IMR-90 (cell line): Measurements from ENCODE around the gene LRRC10B. TPM values are rescaled to one million over a fixed set of nuclear protein-coding genes. Genes with fewer than 3 reads are reported as not detected.

Experiments used
- ATAC-seq: fragments of 200-7000 bp; cut with Tn5 transposase; 2 replicates; pipeline ENCODE4 v1.9.1; 2020; ENCODE audit warnings: low read depth, mild to moderate bottlenecking, moderate library complexity
- BruUV-seq: library from RNA; stranded (reverse); fragments of 400-500 nt; replicated peaks from 2 replicates; lab custom pipeline; 2021; lab: Mats Ljungman, UMichigan
- CTCF ChIA-PET: fragments of 300-600 bp; formaldehyde crosslinking; extraction: SDS; loops from one replicate; lab custom pipeline; 2021; ENCODE audit warnings: antibody characterized with exemption; lab: Yijun Ruan, JAX
- POLR2A ChIA-PET: fragments of 300-600 bp; sonication (Branson Sonifier 250); formaldehyde crosslinking; loops from one replicate; lab custom pipeline; 2022; ENCODE audit warnings: antibody characterized with exemption; ENCODE audit not compliant: unreplicated experiment; lab: Charles Lee
- DNase-seq: peaks from one replicate; pipeline ENCODE4 v3.0.0; 2013
- H2AFZ ChIP-seq: replicated peaks from 2 replicates; pipeline ENCODE3; 2013; ENCODE audit warnings: low read length, mild to moderate bottlenecking; ENCODE audit not compliant: poor library complexity
- H2AK5ac ChIP-seq: 2 replicates; pipeline ENCODE4 v1.6.1; 2013; ENCODE audit warnings: low read depth, low read length, inconsistent platforms
- H2AK9ac ChIP-seq: replicated peaks from 2 replicates; pipeline ENCODE3; 2013; ENCODE audit warnings: mild to moderate bottlenecking, low read depth, low read length, moderate library complexity; ENCODE audit not compliant: poor library complexity
- H2BK120ac ChIP-seq: 2 replicates; pipeline ENCODE4 v1.6.1; 2013; ENCODE audit warnings: low read depth, low read length, inconsistent platforms
- H2BK15ac ChIP-seq: 3 replicates; pipeline ENCODE4 v1.6.1; 2013; ENCODE audit warnings: low read depth, low read length, inconsistent platforms
- H2BK20ac ChIP-seq: 2 replicates; pipeline ENCODE4 v1.6.1; 2013; ENCODE audit warnings: low read depth, mild to moderate bottlenecking, inconsistent platforms, low read length, moderate library complexity
- H2BK5ac ChIP-seq: 2 replicates; pipeline ENCODE4 v1.6.1; 2013; ENCODE audit warnings: mild to moderate bottlenecking, low read depth, low read length, inconsistent platforms; ENCODE audit not compliant: poor library complexity, severe bottlenecking
- H3K14ac ChIP-seq: replicated peaks from 2 replicates; pipeline ENCODE4 v1.6.1; 2013; ENCODE audit warnings: low read depth, low read length, inconsistent platforms
- H3K18ac ChIP-seq: 2 replicates; pipeline ENCODE4 v1.6.1; 2013; ENCODE audit warnings: low read depth, low read length, control low read depth
- H3K23ac ChIP-seq: 2 replicates; pipeline ENCODE4 v1.6.1; 2013; ENCODE audit warnings: low read depth, low read length, inconsistent platforms
- H3K27ac ChIP-seq: 2 replicates; pipeline ENCODE4 v1.5.1; 2013; ENCODE audit warnings: mild to moderate bottlenecking, control low read depth, low read length; ENCODE audit not compliant: insufficient read depth
- H3K27me3 ChIP-seq: 2 replicates; pipeline ENCODE4 v1.6.1; 2013; ENCODE audit warnings: low read length; ENCODE audit not compliant: control insufficient read depth, insufficient read depth
- H3K36me3 ChIP-seq: 2 replicates; pipeline ENCODE4 v1.6.1; 2013; ENCODE audit warnings: low read length, mixed read lengths; ENCODE audit not compliant: control insufficient read depth, insufficient read depth
- H3K4ac ChIP-seq: 2 replicates; pipeline ENCODE4 v1.6.1; 2013; ENCODE audit warnings: low read depth, low read length, inconsistent platforms
- H3K4me1 ChIP-seq: 2 replicates; pipeline ENCODE4 v1.6.1; 2013; ENCODE audit warnings: low read length, mixed read lengths; ENCODE audit not compliant: control insufficient read depth, insufficient read depth
- H3K4me2 ChIP-seq: 2 replicates; pipeline ENCODE4 v1.6.1; 2013; ENCODE audit warnings: low read depth, mild to moderate bottlenecking, control low read depth, low read length, moderate library complexity
- H3K4me3 ChIP-seq: 2 replicates; pipeline ENCODE4 v1.5.1; 2013; ENCODE audit warnings: low read depth, mild to moderate bottlenecking, control low read depth, low read length, moderate library complexity; ENCODE audit not compliant: insufficient read depth
- H3K56ac ChIP-seq: 2 replicates; pipeline ENCODE4 v1.6.1; 2013; ENCODE audit warnings: low read length, inconsistent platforms; ENCODE audit not compliant: insufficient read depth; ENCODE audit errors: extremely low read depth
- H3K79me1 ChIP-seq, 2 experiments: 2 replicates each; pipeline ENCODE4 v1.6.1; 2013; ENCODE audit warnings: low read length in 2 of 2, inconsistent platforms in 1 of 2, low read depth in 1 of 2
- H3K9ac ChIP-seq: 2 replicates; pipeline ENCODE4 v1.6.1; 2013; ENCODE audit warnings: low read depth, low read length, control low read depth
- H3K9me1 ChIP-seq: 2 replicates; pipeline ENCODE4 v1.6.1; 2013; ENCODE audit warnings: low read length, inconsistent platforms; ENCODE audit not compliant: insufficient read depth
- H3K9me3 ChIP-seq: 2 replicates; pipeline ENCODE4 v1.6.1; 2013; ENCODE audit warnings: low read length; ENCODE audit not compliant: control insufficient read depth, insufficient read depth
- H4K20me1 ChIP-seq: 2 replicates; pipeline ENCODE4 v1.6.1; 2013; ENCODE audit warnings: low read length, inconsistent platforms; ENCODE audit not compliant: insufficient read depth
- H4K5ac ChIP-seq: 2 replicates; pipeline ENCODE4 v1.6.1; 2013; ENCODE audit warnings: mild to moderate bottlenecking, low read depth, low read length, control low read depth
- H4K8ac ChIP-seq, 2 experiments: 2 replicates each; pipeline ENCODE4 v1.6.1; 2013; ENCODE audit warnings: low read depth in 2 of 2, low read length in 2 of 2, control low read depth in 1 of 2, inconsistent platforms in 1 of 2
- H4K91ac ChIP-seq: 2 replicates; pipeline ENCODE4 v1.6.1; 2013; ENCODE audit warnings: low read depth, low read length, inconsistent platforms; ENCODE audit not compliant: insufficient read depth
- BHLHE40 ChIP-seq: fragments of 150-350 bp; IDR thresholded peaks from 2 replicates; pipeline ENCODE4 v1.6.1; 2016; ENCODE audit warnings: mild to moderate bottlenecking, low read depth, low read length
- FOS ChIP-seq: fragments of 150-350 bp; IDR thresholded peaks from 2 replicates; pipeline ENCODE4 v1.6.1; 2016; ENCODE audit warnings: low read depth, low read length
- MAFK ChIP-seq: IDR thresholded peaks from 2 replicates; pipeline ENCODE4 v1.6.1; 2012; ENCODE audit warnings: low read depth, low read length, improper control_type of control experiment
- MAZ ChIP-seq: IDR thresholded peaks from 2 replicates; pipeline ENCODE4 v1.6.1; 2012; ENCODE audit warnings: low read depth, mild to moderate bottlenecking, low read length, improper control_type of control experiment, moderate library complexity, borderline replicate concordance
- RCOR1 ChIP-seq: IDR thresholded peaks from 2 replicates; pipeline ENCODE4 v1.6.1; 2012; ENCODE audit warnings: mild to moderate bottlenecking, low read length, improper control_type of control experiment; ENCODE audit not compliant: insufficient replicate concordance
- RFX5 ChIP-seq: IDR thresholded peaks from 2 replicates; pipeline ENCODE4 v1.8.0; 2012; ENCODE audit warnings: low read depth, mild to moderate bottlenecking, low read length, moderate library complexity
- SMC3 ChIP-seq: fragments of 150-350 bp; IDR thresholded peaks from 2 replicates; pipeline ENCODE4 v1.6.1; 2016; ENCODE audit warnings: low read depth, mild to moderate bottlenecking, antibody characterized with exemption, low read length, moderate library complexity
- WGBS, 2 experiments: methylation state at CpG; one replicate each; pipeline versions ENCODE4 v1.1.5 to v1.1.7; 2013; ENCODE audit warnings: missing lambda C conversion rate in 2 of 2; ENCODE audit not compliant: insufficient read length in 1 of 2; ENCODE audit errors: extremely low coverage in 2 of 2; 5-methylcytosine and 5-hydroxymethylcytosine counted together
- dilution Hi-C: fragments of 300-500 bp; cut with HindIII; formaldehyde crosslinking; loops from one replicate; pipeline ENCODE4 v1.14.3; 2018; ENCODE audit warnings: low sequenced_read_pairs; ENCODE audit not compliant: unreplicated experiment
- in situ Hi-C: fragments of 300-500 bp; cut with MboI; formaldehyde crosslinking; loops from 3 replicates; pipeline ENCODE4 v1.14.3; 2019; ENCODE audit warnings: low sequenced_read_pairs, inconsistent platforms, mixed read lengths
- intact Hi-C: fragments of 100-400 bp; cut with micrococcal nuclease; formaldehyde crosslinking; loops from 2 replicates; pipeline ENCODE4 v1.10.0; 2022
- polyA plus RNA-seq, 3 experiments: library from polyadenylated mRNA; depleted of rRNA; stranded (reverse); fragments of >200 nt; gene quantifications; 2 replicates each; pipeline ENCODE4 v1.2.3, GENCODE V29; 2012; ENCODE audit warnings: low replicate concordance in 1 of 3
- total RNA-seq: library from RNA; depleted of rRNA; stranded (reverse); fragments of >200 nt; gene quantifications from 2 replicates; pipeline ENCODE4 v1.2.3, GENCODE V29; 2012
- TF ChIP-seq, protein P1 (sequence below): fragments of 150-350 bp; IDR thresholded peaks from 2 replicates; pipeline ENCODE4 v1.6.1; 2016; ENCODE audit warnings: low read depth, mild to moderate bottlenecking, low read length, moderate library complexity, borderline replicate concordance

The LRRC10B gene
- total and polyA plus RNA-seq, 2 of the 4 experiments (the other 2 are of a cell fraction) = not detected

GRCh38 chr11:61484541-61484940 lies 24.0 kb upstream of the LRRC10B start:
- Histone ChIP-seq H2AFZ (no peak overlapping the region), H4K91ac (no peak overlapping the region), H2BK20ac (no peak overlapping the region), H4K8ac (no peak overlapping the region), H3K79me1 (no peaks in the 10 kb centered on the region), H3K4ac (no peak overlapping the region), H2AK5ac (no peak overlapping the region), H3K27me3 (peaks cover 19% of the 10 kb centered on the region; the same call in 1 of the 2 replicates), H3K27ac (no peak overlapping the region), H3K4me2 (no peak overlapping the region), H2BK120ac (no peak overlapping the region), H3K9ac (no peak overlapping the region), H3K9me1 (no peaks in the 10 kb centered on the region), H3K18ac (no peak overlapping the region), H3K4me3 (no peak overlapping the region), H4K5ac (no peak overlapping the region), H2BK5ac (no peak overlapping the region), H3K9me3 (no peaks in the 10 kb centered on the region), H3K4me1 (peaks cover 11% of the 10 kb centered on the region), H2AK9ac (no peak overlapping the region), H3K56ac (no peak overlapping the region), H2BK15ac (no peak overlapping the region), H3K23ac (no peak overlapping the region), H4K20me1 (no peaks in the 10 kb centered on the region), H3K36me3 (no peaks in the 10 kb centered on the region), H3K14ac (no peak overlapping the region)
- ChIA-PET POLR2A (no interaction called here), CTCF (interaction anchor here (0.8 kb wide), 1 partner anchor 33 kb away, joined by 3 read pairs; no protein-coding TSS in a partner anchor)
- in situ Hi-C loops = no loop called here
- WGBS, 2 experiments = 72% methylated on average over 2 of the region's 11 CpGs; no CpG with 5 or more reads in 1 of the 2 experiments
- TF ChIP-seq RFX5 (no peak), MAZ (no peak), SMC3 (no peak), FOS (no peak), BHLHE40 (no peak), MAFK (no peak), RCOR1 (no peak)
- TF ChIP-seq, protein P1, sequence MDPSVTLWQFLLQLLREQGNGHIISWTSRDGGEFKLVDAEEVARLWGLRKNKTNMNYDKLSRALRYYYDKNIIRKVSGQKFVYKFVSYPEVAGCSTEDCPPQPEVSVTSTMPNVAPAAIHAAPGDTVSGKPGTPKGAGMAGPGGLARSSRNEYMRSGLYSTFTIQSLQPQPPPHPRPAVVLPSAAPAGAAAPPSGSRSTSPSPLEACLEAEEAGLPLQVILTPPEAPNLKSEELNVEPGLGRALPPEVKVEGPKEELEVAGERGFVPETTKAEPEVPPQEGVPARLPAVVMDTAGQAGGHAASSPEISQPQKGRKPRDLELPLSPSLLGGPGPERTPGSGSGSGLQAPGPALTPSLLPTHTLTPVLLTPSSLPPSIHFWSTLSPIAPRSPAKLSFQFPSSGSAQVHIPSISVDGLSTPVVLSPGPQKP = no peak
- ATAC-seq = no peak
- no peak for DNase-seq
- intact Hi-C loops = no loop called here
- BruUV-seq = no TSS peak
- dilution Hi-C loops = no loop called here
